Ectodermal cell (in vitro differentiated cells): Measurements from ENCODE around the gene NR2C2.

Source experiments
- H3K27ac ChIP-seq: 2 replicates; pipeline ENCODE4 v1.7.0; 2013; ENCODE audit warnings: mild to moderate bottlenecking, low read depth, low read length; ENCODE audit not compliant: insufficient read depth, poor library complexity, severe bottlenecking
- H3K27me3 ChIP-seq: 2 replicates; pipeline ENCODE4 v1.7.0; 2013; ENCODE audit warnings: mild to moderate bottlenecking, low read length; ENCODE audit not compliant: insufficient read depth, control insufficient read depth, poor library complexity, severe bottlenecking
- H3K36me3 ChIP-seq: one replicate; pipeline ENCODE4 v1.7.0; 2013; ENCODE audit warnings: low read length; ENCODE audit not compliant: control insufficient read depth, insufficient read depth
- H3K4me1 ChIP-seq: one replicate; pipeline ENCODE4 v1.7.0; 2013; ENCODE audit warnings: low read length; ENCODE audit not compliant: control insufficient read depth, insufficient read depth
- H3K4me3 ChIP-seq: 2 replicates; pipeline ENCODE4 v1.7.0; 2013; ENCODE audit warnings: low read depth, low read length, control low read depth; ENCODE audit not compliant: insufficient read depth
- H3K9me3 ChIP-seq: 2 replicates; pipeline ENCODE4 v1.7.0; 2013; ENCODE audit warnings: mild to moderate bottlenecking, low read length, moderate library complexity; ENCODE audit not compliant: control insufficient read depth
- WGBS, 2 experiments: methylation state at CpG; one replicate each; pipeline ENCODE4 v1.1.7; 2013; ENCODE audit warnings: missing lambda C conversion rate in 2 of 2; 5-methylcytosine and 5-hydroxymethylcytosine counted together

NR2C2 gene

GRCh38 chr3:14935592-14936345 is 11.6 kb upstream of the NR2C2 start:
- H3K4me3 ChIP-seq = no peak overlapping the region
- H3K36me3 ChIP-seq = no peaks in the 10 kb centered on the region
- no peaks in the 10 kb centered on the region for H3K9me3 ChIP-seq
- no peak overlapping the region for H3K27ac ChIP-seq
- H3K4me1 ChIP-seq = no peaks in the 10 kb centered on the region
- no peaks in the 10 kb centered on the region for H3K27me3 ChIP-seq
- 94 to 96% methylated on average over 6 of the region's 6 CpGs for WGBS, 2 experiments

- Histone ChIP-seq H3K4me3 (no peak overlapping the region), H3K36me3 (peaks cover 2% of the 10 kb centered on the region), H3K27ac (no peak overlapping the region), H3K27me3 (no peaks in the 10 kb centered on the region), H3K4me1 (no peaks in the 10 kb centered on the region), H3K9me3 (no peaks in the 10 kb centered on the region)
- 93 to 94% methylated on average over 4 of the region's 4 CpGs for WGBS, 2 experiments
Observed at GRCh38 chr3:14938954-14939353, 8.4 kb upstream of the NR2C2 start.

- Histone ChIP-seq H3K4me1 (peaks cover 8% of the 10 kb centered on the region), H3K9me3 (no peaks in the 10 kb centered on the region), H3K36me3 (peaks cover 17% of the 10 kb centered on the region), H3K4me3 (no peak overlapping the region), H3K27ac (no peak overlapping the region), H3K27me3 (no peaks in the 10 kb centered on the region)
- WGBS, 2 experiments = 95 to 100% methylated on average over 1 of the region's 1 CpG
Observed at GRCh38 chr3:14941871-14942270, 5.5 kb upstream of the NR2C2 start.

GRCh38 chr3:14943042-14943441 is 4.3 kb upstream of the NR2C2 start:
- Histone ChIP-seq H3K36me3 (peaks cover 17% of the 10 kb centered on the region), H3K9me3 (no peaks in the 10 kb centered on the region), H3K4me3 (no peak overlapping the region), H3K4me1 (peaks cover 8% of the 10 kb centered on the region), H3K27me3 (no peaks in the 10 kb centered on the region), H3K27ac (no peak overlapping the region)

- Histone ChIP-seq H3K4me1 (peaks cover 8% of the 10 kb centered on the region), H3K9me3 (no peaks in the 10 kb centered on the region), H3K27me3 (no peaks in the 10 kb centered on the region), H3K4me3 (peak overlapping the region; percentile 92), H3K36me3 (peaks cover 17% of the 10 kb centered on the region), H3K27ac (no peak overlapping the region)
- WGBS, 2 experiments = 77 to 79% methylated on average over 2 of the region's 4 CpGs
Observed at GRCh38 chr3:14946236-14946635, 1.1 kb upstream of the NR2C2 start.

- Histone ChIP-seq H3K9me3 (no peaks in the 10 kb centered on the region), H3K36me3 (peaks cover 17% of the 10 kb centered on the region), H3K4me1 (peaks cover 8% of the 10 kb centered on the region), H3K27ac (peak overlapping the region; percentile 82), H3K4me3 (peak overlapping the region; percentile 92), H3K27me3 (no peaks in the 10 kb centered on the region)
- WGBS, 2 experiments = 1 to 2% methylated on average over 8 of the region's 8 CpGs
Observed at GRCh38 chr3:14946739-14947099, 664 bp upstream of the NR2C2 start.

- H3K9me3 ChIP-seq = no peaks in the 10 kb centered on the region
- H3K27ac ChIP-seq = peak overlapping the region; percentile 100
- no peaks in the 10 kb centered on the region for H3K27me3 ChIP-seq
- H3K4me1 ChIP-seq = peaks cover 8% of the 10 kb centered on the region
- 0 to 1% methylated on average over 79 of the region's 79 CpGs for WGBS, 2 experiments
- peak overlapping the region; percentile 92 for H3K4me3 ChIP-seq
- H3K36me3 ChIP-seq = peaks cover 17% of the 10 kb centered on the region
Observed at GRCh38 chr3:14947886-14948608, 664 bp downstream of the NR2C2 start.

- peak overlapping the region; percentile 84 for H3K4me3 ChIP-seq
- no peaks in the 10 kb centered on the region for H3K9me3 ChIP-seq
- H3K27me3 ChIP-seq = no peaks in the 10 kb centered on the region
- peak overlapping the region; percentile 93 for H3K27ac ChIP-seq
- peaks cover 17% of the 10 kb centered on the region for H3K36me3 ChIP-seq
- peaks cover 8% of the 10 kb centered on the region for H3K4me1 ChIP-seq
- WGBS, 2 experiments = 1 to 2% methylated on average over 26 of the region's 26 CpGs
Observed at GRCh38 chr3:14948609-14949038, 1.2 kb downstream of the NR2C2 start.

GRCh38 chr3:14949126-14949525 is 1.7 kb downstream of the NR2C2 start:
- H3K4me1 ChIP-seq = peaks cover 8% of the 10 kb centered on the region
- no peaks in the 10 kb centered on the region for H3K27me3 ChIP-seq
- H3K9me3 ChIP-seq = no peaks in the 10 kb centered on the region
- H3K27ac ChIP-seq = peak overlapping the region; percentile 93
- 70 to 76% methylated on average over 5 of the region's 5 CpGs for WGBS, 2 experiments
- peak overlapping the region; percentile 84 for H3K4me3 ChIP-seq
- peaks cover 13% of the 10 kb centered on the region for H3K36me3 ChIP-seq

- Histone ChIP-seq H3K4me3 (no peak overlapping the region), H3K4me1 (peaks cover 8% of the 10 kb centered on the region), H3K27ac (no peak overlapping the region), H3K9me3 (no peaks in the 10 kb centered on the region), H3K27me3 (no peaks in the 10 kb centered on the region), H3K36me3 (peaks cover 6% of the 10 kb centered on the region)
- 87 to 100% methylated on average over 2 of the region's 2 CpGs for WGBS, 2 experiments
Observed at GRCh38 chr3:14950274-14950673, 2.9 kb downstream of the NR2C2 start.
